Measurements from ENCODE around the gene PRAMEF12. TPM values are rescaled to one million over a fixed set of nuclear protein-coding genes. Genes with fewer than 3 reads are reported as not detected.

Gene PRAMEF12
- total RNA-seq, 2 donors from 2014 or later = not detected

- no peak overlapping the region for H3K27ac Mint-ChIP-seq
Measured at GRCh38 chr1:12756768-12757413, 16.6 kb upstream of the PRAMEF12 start.

GRCh38 chr1:12757836-12758235 lies 15.7 kb upstream of the PRAMEF12 start:
- H3K36me3 Mint-ChIP-seq (ENCODE audit: low read depth) = no peaks in the 10 kb centered on the region
- 90 to 96% methylated on average over 4 to 6 of the region's 6 CpGs for WGBS, 2 experiments (ENCODE audit: insufficient coverage in 1 of 2, insufficient read length in 1 of 2)
- DNase-seq = peak; percentile 28

More at GRCh38 chr1:12756768-12757413, 16.6 kb upstream of the PRAMEF12 start:
- no peaks in the 10 kb centered on the region for H3K9me3 ChIP-seq (ENCODE audit: control insufficient read depth, low read length)
- no peak for TF ChIP-seq CTCF (conservative IDR thresholded peaks at IDR 0.05)
- Mint-ChIP-seq H3K9me3 (no peaks in the 10 kb centered on the region), H3K4me1 (no peaks in the 10 kb centered on the region), H3K4me3 (no peak overlapping the region), H3K27me3 (ENCODE audit: insufficient read depth) (no peaks in the 10 kb centered on the region), H3K36me3 (ENCODE audit: low read depth) (no peaks in the 10 kb centered on the region)
- H3K27me3 ChIP-seq (ENCODE audit: control insufficient read depth, insufficient read depth, low read length, poor library complexity, severe bottlenecking) = no peaks in the 10 kb centered on the region
- H3K36me3 ChIP-seq (ENCODE audit: control insufficient read depth, insufficient read depth, low read length) = no peaks in the 10 kb centered on the region
- H3K4me1 ChIP-seq (ENCODE audit: control insufficient read depth, insufficient read depth, low read length) = no peaks in the 10 kb centered on the region
- H3K4me3 ChIP-seq (ENCODE audit: low read length) = no peak overlapping the region
- no peak overlapping the region for H3K27ac ChIP-seq (ENCODE audit: low read depth, low read length)
- no peak for DNase-seq
- WGBS, 2 experiments (ENCODE audit: insufficient coverage in 1 of 2, insufficient read length in 1 of 2) = 78 to 87% methylated on average over 5 to 6 of the region's 6 CpGs
- no peak overlapping the region for H3K9ac ChIP-seq (ENCODE audit: extremely low read depth, low read length, poor library complexity, severe bottlenecking)

DNA sequence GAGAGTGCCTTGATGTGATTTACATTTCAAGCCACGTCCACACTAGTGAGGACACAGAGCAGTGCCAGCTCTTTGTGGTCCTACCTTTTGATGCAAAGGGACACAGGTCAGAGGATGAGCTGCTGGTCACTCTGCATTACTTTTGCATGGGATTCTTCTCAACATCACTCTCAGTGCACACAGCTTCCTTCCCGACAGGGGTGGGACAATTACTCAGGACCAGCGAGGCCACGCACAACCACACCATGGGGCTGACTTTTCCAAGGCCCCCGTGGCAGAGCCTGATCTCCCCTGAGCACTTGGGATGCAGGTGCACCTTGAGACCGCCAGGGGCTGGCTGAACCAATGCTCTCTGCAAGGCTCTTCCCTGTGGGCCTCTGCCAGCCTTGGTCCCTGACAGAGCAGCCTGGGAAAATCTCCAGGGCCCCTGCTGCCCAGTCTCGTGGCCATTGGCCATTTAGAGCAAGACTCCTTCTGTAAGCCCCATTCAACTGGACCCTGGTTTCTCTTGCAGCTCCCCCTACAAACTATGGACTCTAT lies 13.2 kb upstream of the PRAMEF12 start:
- Histone ChIP-seq H3K4me1 (ENCODE audit: control insufficient read depth, insufficient read depth, low read length) (no peaks in the 10 kb centered on the region), H3K4me3 (ENCODE audit: low read length) (no peak overlapping the region), H3K9ac (ENCODE audit: extremely low read depth, low read length, poor library complexity, severe bottlenecking) (no peak overlapping the region), H3K9me3 (ENCODE audit: control insufficient read depth, low read length) (no peaks in the 10 kb centered on the region), H3K36me3 (ENCODE audit: control insufficient read depth, insufficient read depth, low read length) (no peaks in the 10 kb centered on the region), H3K27ac (ENCODE audit: low read depth, low read length) (no peak overlapping the region), H3K27me3 (ENCODE audit: control insufficient read depth, insufficient read depth, low read length, poor library complexity, severe bottlenecking) (no peaks in the 10 kb centered on the region)
- Mint-ChIP-seq H3K4me1 (no peaks in the 10 kb centered on the region), H3K9me3 (no peaks in the 10 kb centered on the region), H3K4me3 (no peak overlapping the region), H3K36me3 (ENCODE audit: low read depth) (no peaks in the 10 kb centered on the region), H3K27ac (no peak overlapping the region), H3K27me3 (ENCODE audit: insufficient read depth) (no peaks in the 10 kb centered on the region)
- WGBS, 2 experiments (ENCODE audit: insufficient coverage in 1 of 2, insufficient read length in 1 of 2) = 72 to 78% methylated on average over 2 to 7 of the region's 7 CpGs
- DNase-seq = peak; percentile 81
- TF ChIP-seq CTCF (conservative IDR thresholded peaks at IDR 0.05) = peak; percentile 72

More at GRCh38 chr1:12757836-12758235, 15.7 kb upstream of the PRAMEF12 start:
- no peak overlapping the region for H3K27ac ChIP-seq (ENCODE audit: low read depth, low read length)
- no peaks in the 10 kb centered on the region for H3K27me3 ChIP-seq (ENCODE audit: control insufficient read depth, insufficient read depth, low read length, poor library complexity, severe bottlenecking)
- no peaks in the 10 kb centered on the region for H3K9me3 Mint-ChIP-seq
- H3K4me3 ChIP-seq (ENCODE audit: low read length) = no peak overlapping the region
- no peak overlapping the region for H3K4me3 Mint-ChIP-seq
- no peak overlapping the region for H3K27ac Mint-ChIP-seq
- H3K27me3 Mint-ChIP-seq (ENCODE audit: insufficient read depth) = no peaks in the 10 kb centered on the region
- H3K4me1 Mint-ChIP-seq = no peaks in the 10 kb centered on the region
- no peaks in the 10 kb centered on the region for H3K9me3 ChIP-seq (ENCODE audit: control insufficient read depth, low read length)
- no peak overlapping the region for H3K9ac ChIP-seq (ENCODE audit: extremely low read depth, low read length, poor library complexity, severe bottlenecking)
- TF ChIP-seq CTCF (conservative IDR thresholded peaks at IDR 0.05) = no peak
- H3K4me1 ChIP-seq (ENCODE audit: control insufficient read depth, insufficient read depth, low read length) = no peaks in the 10 kb centered on the region
- H3K36me3 ChIP-seq (ENCODE audit: control insufficient read depth, insufficient read depth, low read length) = no peaks in the 10 kb centered on the region

All from endodermal cell (in vitro differentiated cells).